CD4-positive, alpha-beta T cell (primary cell): ENCODE data around the gene TMEM132D. TPM values are rescaled to one million over a fixed set of nuclear protein-coding genes. Genes with fewer than 3 reads are reported as not detected.

ENCODE experiments used
- ATAC-seq: fragments of 200-7000 bp; cut with Tn5 transposase; one replicate; pipeline ENCODE4 v1.10.0; 2022; ENCODE audit warnings: mild to moderate bottlenecking; ENCODE audit not compliant: poor library complexity
- CTCF ChIA-PET: fragments of 350-600 bp; sonication (Branson Sonifier 250); formaldehyde crosslinking; loops from one replicate; lab custom pipeline; 2021; ENCODE audit warnings: antibody characterized with exemption, inconsistent platforms; lab: Charles Lee
- POLR2A ChIA-PET: fragments of 350-600 bp; sonication (Branson Sonifier 250); formaldehyde crosslinking; loops from one replicate; lab custom pipeline; 2021; ENCODE audit warnings: antibody characterized with exemption, inconsistent platforms; lab: Charles Lee
- DNase-seq, 14 experiments: peaks; one replicate each; pipeline ENCODE4 v3.0.0-alpha.2; 2013 to 2020; ENCODE audit warnings: mixed read lengths in 2 of 14
- H3K27ac ChIP-seq, 2 donors: one replicate each; pipeline versions ENCODE4 v1.5.1 to v1.7.0; 2013; ENCODE audit warnings: low read length in 2 of 2, low read depth in 1 of 2, mild to moderate bottlenecking in 1 of 2
- H3K27me3 ChIP-seq, 2 experiments: 1 replicate in 1 of 2; 2 replicates in 1 of 2; pipeline versions ENCODE4 v1.6.1 to v1.7.0; 2013; ENCODE audit warnings: low read length in 2 of 2, control low read depth in 1 of 2, mild to moderate bottlenecking in 1 of 2, moderate library complexity in 1 of 2; ENCODE audit not compliant: insufficient read depth in 2 of 2, control insufficient read depth in 1 of 2
- H3K36me3 ChIP-seq: one replicate; pipeline ENCODE4 v1.6.1; 2013; ENCODE audit warnings: low read length, control low read depth; ENCODE audit not compliant: insufficient read depth
- H3K4me1 ChIP-seq: one replicate; pipeline ENCODE4 v1.6.1; 2013; ENCODE audit warnings: low read length, control low read depth; ENCODE audit not compliant: insufficient read depth
- H3K4me3 ChIP-seq: one replicate; pipeline ENCODE4 v1.5.1; 2013; ENCODE audit warnings: mild to moderate bottlenecking, low read length, moderate library complexity
- H3K9me3 ChIP-seq, 2 experiments: 1 replicate in 1 of 2; 2 replicates in 1 of 2; pipeline versions ENCODE4 v1.6.1 to v1.7.0; 2013; ENCODE audit warnings: low read length in 2 of 2, mild to moderate bottlenecking in 2 of 2, control low read depth in 1 of 2, moderate library complexity in 1 of 2; ENCODE audit not compliant: control insufficient read depth in 1 of 2, insufficient read depth in 1 of 2
- H3K27ac Mint-ChIP-seq: one replicate; pipeline ENCODE4 v1.8.0; 2020; ENCODE audit warnings: mixed read lengths
- H3K27me3 Mint-ChIP-seq: one replicate; pipeline ENCODE4 v1.8.0; 2021; ENCODE audit warnings: mixed read lengths
- H3K36me3 Mint-ChIP-seq: one replicate; pipeline ENCODE4 v1.8.0; 2021; ENCODE audit warnings: low read depth, mixed read lengths
- H3K4me1 Mint-ChIP-seq: one replicate; pipeline ENCODE4 v1.8.0; 2021; ENCODE audit warnings: low read depth, mixed read lengths
- H3K4me3 Mint-ChIP-seq: one replicate; pipeline ENCODE4 v1.8.0; 2020; ENCODE audit warnings: mild to moderate bottlenecking, mixed read lengths
- H3K9me3 Mint-ChIP-seq: one replicate; pipeline ENCODE4 v1.8.0; 2020; ENCODE audit warnings: mixed read lengths
- CTCF ChIP-seq: fragments of 200-600 bp; IDR thresholded peaks from one replicate; pipeline ENCODE4 v1.8.0; 2022; ENCODE audit warnings: antibody characterized with exemption, mild to moderate bottlenecking
- intact Hi-C, 2 experiments: fragments of 100-400 bp; cut with DNase I in 1 of 2; cut with micrococcal nuclease in 1 of 2; formaldehyde crosslinking; loops; one replicate each; pipeline versions ENCODE4 v1.15.1 to v1.9.0; 2023 to 2025; cut with DNase I, micrococcal nuclease
- total RNA-seq, 174 experiments: library from RNA in 2 of 174; stranded (reverse) in 2 of 174; gene quantifications; one replicate each; pipeline ENCODE4 v1.2.3 and lab custom pipeline; 2021 to 2026

TMEM132D gene
- total RNA-seq, 2 experiments from 2014 or later, result not detected

GRCh38 chr12:129927316-129927900 is 23.6 kb upstream of the TMEM132D start:
- Histone ChIP-seq H3K27me3 (no peaks in the 10 kb centered on the region), H3K4me1 (no peaks in the 10 kb centered on the region), H3K36me3 (no peaks in the 10 kb centered on the region), H3K4me3 (no peak overlapping the region), H3K27ac (no peak overlapping the region), H3K9me3 (peaks cover 0 to 24% of the 10 kb centered on the region in 2 experiments)
- H3K27me3 Mint-ChIP-seq, result no peaks in the 10 kb centered on the region
- no peaks in the 10 kb centered on the region for H3K4me1 Mint-ChIP-seq
- intact Hi-C loops, result no loop called here
- POLR2A ChIA-PET, result no interaction called here
- ATAC-seq (no peak), DNase-seq (no peak)
- H3K36me3 Mint-ChIP-seq, result no peaks in the 10 kb centered on the region
- CTCF ChIA-PET, result no interaction called here
- no peak for TF ChIP-seq CTCF
- no peak overlapping the region for H3K4me3 Mint-ChIP-seq
- H3K27ac Mint-ChIP-seq, result no peak overlapping the region
- peaks cover 2% of the 10 kb centered on the region for H3K9me3 Mint-ChIP-seq

- POLR2A ChIA-PET, result no interaction called here
- H3K27ac ChIP-seq, result no peak overlapping the region
- H3K4me1 Mint-ChIP-seq, result no peaks in the 10 kb centered on the region
- H3K27ac Mint-ChIP-seq, result no peak overlapping the region
- intact Hi-C loops, result no loop called here
- peak; percentile 24 for TF ChIP-seq CTCF
- H3K9me3 Mint-ChIP-seq, result no peaks in the 10 kb centered on the region
- DNase-seq (peak in 2 of 14 experiments; percentile 11 to 21), ATAC-seq (no peak)
- H3K27me3 ChIP-seq, result no peaks in the 10 kb centered on the region
- H3K36me3 Mint-ChIP-seq, result no peaks in the 10 kb centered on the region
- H3K27me3 Mint-ChIP-seq, result peaks cover 14% of the 10 kb centered on the region
- peaks cover 0 to 7% of the 10 kb centered on the region in 2 experiments for H3K9me3 ChIP-seq
- H3K36me3 ChIP-seq, result no peaks in the 10 kb centered on the region
- H3K4me3 Mint-ChIP-seq, result no peak overlapping the region
- H3K4me3 ChIP-seq, result no peak overlapping the region
- H3K4me1 ChIP-seq, result no peaks in the 10 kb centered on the region
- CTCF ChIA-PET, result no interaction called here
These were observed 7.7 kb upstream of the TMEM132D start for GRCh38 chr12:129911428-129912049.

- Mint-ChIP-seq H3K9me3 (no peaks in the 10 kb centered on the region), H3K4me3 (no peak overlapping the region), H3K27ac (no peak overlapping the region), H3K4me1 (no peaks in the 10 kb centered on the region), H3K27me3 (peaks cover 34% of the 10 kb centered on the region), H3K36me3 (no peaks in the 10 kb centered on the region)
- Histone ChIP-seq H3K4me3 (no peak overlapping the region), H3K4me1 (no peaks in the 10 kb centered on the region), H3K36me3 (no peaks in the 10 kb centered on the region), H3K27ac (no peak overlapping the region), H3K9me3 (peaks cover 0 to 9% of the 10 kb centered on the region in 2 experiments), H3K27me3 (peaks cover 5 to 6% of the 10 kb centered on the region in 2 experiments)
- no peak for TF ChIP-seq CTCF
- POLR2A ChIA-PET, result no interaction called here
- CTCF ChIA-PET, result no interaction called here
- DNase-seq (no peak), ATAC-seq (no peak)
- intact Hi-C loops, result no loop called here
These were observed 5.5 kb upstream of the TMEM132D start for GRCh38 chr12:129909051-129910020.
